Pancreas (tissue), 10 donors: ENCODE results near the gene TPPP. TPM values are rescaled to one million over a fixed set of nuclear protein-coding genes. Genes with fewer than 3 reads are reported as not detected.

Source experiments
- ATAC-seq, 4 donors: fragments of 200-7000 bp; cut with Tn5 transposase; one replicate each; pipeline versions ENCODE4 v1.8.0 to v1.9.1; 2020; ENCODE audit warnings: mild to moderate bottlenecking in 4 of 4, moderate library complexity in 4 of 4
- DNase-seq, 6 donors: peaks; one replicate each; pipeline ENCODE4 v3.0.0-alpha.2; 2020
- FAIRE-seq: peaks from 2 replicates; lab custom pipeline; 2012; peaks lifted over from hg19 to GRCh38; lab: Jason Lieb, UNC
- H3K27ac ChIP-seq, 4 donors: fragments of 200-600 bp; sonication (generic); 1 replicate in 3 of 4; 2 replicates in 1 of 4; pipeline versions ENCODE4 v1.5.0 to v1.8.0; 2020
- H3K27me3 ChIP-seq, 4 donors: fragments of 200-600 bp; one replicate each; pipeline ENCODE4 v1.8.0; 2021
- H3K36me3 ChIP-seq, 3 donors: fragments of 200-600 bp; sonication (generic) in 1 of 3; one replicate each; pipeline versions ENCODE4 v1.5.0 to v1.8.0; 2020 to 2021
- H3K4me1 ChIP-seq, 3 donors: fragments of 200-600 bp; one replicate each; pipeline ENCODE4 v1.8.0; 2021
- H3K4me3 ChIP-seq, 4 donors: fragments of 200-600 bp; sonication (generic) in 2 of 4; one replicate each; pipeline versions ENCODE4 v1.5.0 to v1.8.0; 2020 to 2021
- H3K9me3 ChIP-seq, 4 donors: fragments of 200-600 bp; one replicate each; pipeline ENCODE4 v1.8.0; 2021
- CTCF ChIP-seq, 4 donors: fragments of 200-600 bp; sonication (generic) in 3 of 4; IDR thresholded peaks; one replicate each; pipeline versions ENCODE4 v1.5.0 to v1.8.0; 2021; ENCODE audit warnings: antibody characterized with exemption in 4 of 4
- WGBS, 2 donors: extraction: QIAGEN DNeasy Blood & Tissue Kit; methylation state at CpG; one replicate each; pipeline ENCODE4 v1.1.7; 2013; 5-methylcytosine and 5-hydroxymethylcytosine counted together
- intact Hi-C, 3 donors: fragments of 100-400 bp; cut with DNase I; formaldehyde crosslinking; loops; one replicate each; pipeline versions ENCODE4 v1.11.1 to v1.14.2; 2022
- polyA plus RNA-seq, 2 donors: library from polyadenylated mRNA; stranded (reverse); fragments of 200-250 nt; gene quantifications; one replicate each; pipeline ENCODE4 v1.2.3, GENCODE V29; 2013
- total RNA-seq, 6 donors: library from RNA; stranded (reverse); fragmentation: NEBNext Ultra II Directional in 4 of 6; extraction: Animal tissue kit (Norgen Biotek cat#: 25700) in 4 of 6; gene quantifications; one replicate each; pipeline versions ENCODE4 v1.2.1 to v1.2.4, GENCODE V29; 2021 to 2023
- donor health status: healthy with polysubstance abuse.
- donor health status: DM: no; HTN: no; CAD: no; lungs with moderate emphysema.
- donor health status: DM: no; HTN: no; CAD: no.
- donor health status: control.
- donor health status: control.
- donor health status: Bipolar disorder and iron deficiency.
- donor health status: DM: yes; HTN: yes; CAD: no.
- donor health status: DM: no; HTN: no; CAD: no.
- donor health status: DM: no; HTN: no; CAD: no.
- donor health status: DM: yes; HTN: yes; CAD: no.

TPPP gene
- total and polyA plus RNA-seq, 8 donors, result 2.1 to 6.4 (median 2.8) TPM

GRCh38 chr5:643351-643801 is 49.8 kb downstream of the TPPP start:
- no peaks in the 10 kb centered on the region for H3K27me3 ChIP-seq
- H3K27ac ChIP-seq, result no peak overlapping the region
- H3K4me1 ChIP-seq, result no peaks in the 10 kb centered on the region
- H3K4me3 ChIP-seq, result no peak overlapping the region
- intact Hi-C loops, result no loop called here
- ATAC-seq, result no peak
- FAIRE-seq, result no peak
- WGBS, 2 donors, result 94 to 96% methylated on average over 20 to 21 of the region's 21 CpGs
- no peak for TF ChIP-seq CTCF (IDR thresholded peaks at IDR 0.05)
- H3K9me3 ChIP-seq, result no peaks in the 10 kb centered on the region
- no peak for DNase-seq
- peaks cover 0 to 6% (median 0%) of the 10 kb centered on the region in 3 donors for H3K36me3 ChIP-seq

GRCh38 chr5:642481-642880 is 50.7 kb downstream of the TPPP start:
- H3K27ac ChIP-seq, result no peak overlapping the region
- 94 to 97% methylated on average over 14 of the region's 14 CpGs for WGBS, 2 donors
- ATAC-seq (no peak), FAIRE-seq (no peak), DNase-seq (no peak)
- H3K9me3 ChIP-seq, result no peaks in the 10 kb centered on the region
- no peak overlapping the region for H3K4me3 ChIP-seq
- H3K4me1 ChIP-seq, result no peaks in the 10 kb centered on the region
- no peaks in the 10 kb centered on the region for H3K27me3 ChIP-seq
- no peak for TF ChIP-seq CTCF (IDR thresholded peaks at IDR 0.05)
- peaks cover 0 to 1% (median 0%) of the 10 kb centered on the region in 3 donors for H3K36me3 ChIP-seq
- intact Hi-C loops, result no loop called here

GRCh38 chr5:641331-641765 is 51.8 kb downstream of the TPPP start:
- intact Hi-C loops, result no loop called here
- no peak overlapping the region for H3K4me3 ChIP-seq
- H3K27me3 ChIP-seq, result no peaks in the 10 kb centered on the region
- FAIRE-seq, result no peak
- no peak overlapping the region for H3K27ac ChIP-seq
- no peaks in the 10 kb centered on the region for H3K9me3 ChIP-seq
- ATAC-seq, result no peak
- no peak for DNase-seq
- H3K36me3 ChIP-seq, result peaks cover 0 to under 1% (median 0%) of the 10 kb centered on the region in 3 donors
- no peak for TF ChIP-seq CTCF (IDR thresholded peaks at IDR 0.05)
- no peaks in the 10 kb centered on the region for H3K4me1 ChIP-seq
- 88 to 90% methylated on average over 14 of the region's 14 CpGs for WGBS, 2 donors

GRCh38 chr5:640461-641330 is 52.5 kb downstream of the TPPP start:
- 92 to 93% methylated on average over 35 of the region's 35 CpGs for WGBS, 2 donors
- H3K4me1 ChIP-seq, result no peaks in the 10 kb centered on the region
- TF ChIP-seq CTCF (IDR thresholded peaks at IDR 0.05), result no peak
- FAIRE-seq (no peak), DNase-seq (no peak), ATAC-seq (no peak)
- H3K27ac ChIP-seq, result no peak overlapping the region
- intact Hi-C loops, result no loop called here
- no peaks in the 10 kb centered on the region for H3K27me3 ChIP-seq
- no peak overlapping the region for H3K4me3 ChIP-seq
- H3K9me3 ChIP-seq, result no peaks in the 10 kb centered on the region
- H3K36me3 ChIP-seq, result peaks cover 0 to 6% (median under 1%) of the 10 kb centered on the region in 3 donors
